ENCODE measurements around the gene CABLES2. TPM values are rescaled to one million over a fixed set of nuclear protein-coding genes. Genes with fewer than 3 reads are reported as not detected.

CABLES2 gene
- total RNA-seq, 1 donor: 1.8 TPM

- DNase-seq (ENCODE audit: insufficient read length, low spot score, missing footprints): no peak
- Histone ChIP-seq H3K4me1 (ENCODE audit: insufficient read depth, low read length) (peaks cover 33% of the 10 kb centered on the region), H3K9me3 (ENCODE audit: low read depth, low read length) (no peaks in the 10 kb centered on the region), H3K27me3 (ENCODE audit: insufficient read depth, low read length) (peaks cover 22% of the 10 kb centered on the region), H3K4me3 (ENCODE audit: insufficient read depth, low read length) (no peak overlapping the region), H3K4me2 (ENCODE audit: insufficient read depth, low read length) (no peak overlapping the region), H3K79me2 (ENCODE audit: insufficient read depth, low read length) (no peaks in the 10 kb centered on the region), H2AFZ (ENCODE audit: low read length) (no peak overlapping the region), H3K27ac (ENCODE audit: low read depth, low read length) (no peak overlapping the region), H4K20me1 (ENCODE audit: insufficient read depth, low read length) (no peaks in the 10 kb centered on the region), H3K36me3 (ENCODE audit: insufficient read depth, low read length) (no peaks in the 10 kb centered on the region)
- TF ChIP-seq CTCF (IDR thresholded peaks at IDR 0.05; ENCODE audit: extremely low read depth, low read depth, low read length): no peak
Observed at GRCh38 chr20:62372042-62372993, 34.8 kb downstream of the CABLES2 start.

GRCh38 chr20:62371588-62372041, 35.5 kb downstream of the CABLES2 start:
- H3K4me2 ChIP-seq (ENCODE audit: insufficient read depth, low read length): no peak overlapping the region
- no peak overlapping the region for H2AFZ ChIP-seq (ENCODE audit: low read length)
- no peaks in the 10 kb centered on the region for H4K20me1 ChIP-seq (ENCODE audit: insufficient read depth, low read length)
- TF ChIP-seq CTCF (IDR thresholded peaks at IDR 0.05; ENCODE audit: extremely low read depth, low read depth, low read length): no peak
- peaks cover 33% of the 10 kb centered on the region for H3K4me1 ChIP-seq (ENCODE audit: insufficient read depth, low read length)
- H3K36me3 ChIP-seq (ENCODE audit: insufficient read depth, low read length): no peaks in the 10 kb centered on the region
- no peaks in the 10 kb centered on the region for H3K9me3 ChIP-seq (ENCODE audit: low read depth, low read length)
- H3K4me3 ChIP-seq (ENCODE audit: insufficient read depth, low read length): no peak overlapping the region
- H3K27ac ChIP-seq (ENCODE audit: low read depth, low read length): no peak overlapping the region
- DNase-seq (ENCODE audit: insufficient read length, low spot score, missing footprints): no peak
- H3K79me2 ChIP-seq (ENCODE audit: insufficient read depth, low read length): no peaks in the 10 kb centered on the region
- H3K27me3 ChIP-seq (ENCODE audit: insufficient read depth, low read length): peaks cover 26% of the 10 kb centered on the region

- Histone ChIP-seq H3K79me2 (ENCODE audit: insufficient read depth, low read length) (no peaks in the 10 kb centered on the region), H3K4me3 (ENCODE audit: insufficient read depth, low read length) (no peak overlapping the region), H3K36me3 (ENCODE audit: insufficient read depth, low read length) (no peaks in the 10 kb centered on the region), H2AFZ (ENCODE audit: low read length) (no peak overlapping the region), H3K4me1 (ENCODE audit: insufficient read depth, low read length) (peaks cover 33% of the 10 kb centered on the region), H3K27ac (ENCODE audit: low read depth, low read length) (no peak overlapping the region), H3K27me3 (ENCODE audit: insufficient read depth, low read length) (peaks cover 32% of the 10 kb centered on the region), H3K4me2 (ENCODE audit: insufficient read depth, low read length) (peak overlapping the region; percentile 75), H3K9me3 (ENCODE audit: low read depth, low read length) (no peaks in the 10 kb centered on the region), H4K20me1 (ENCODE audit: insufficient read depth, low read length) (no peaks in the 10 kb centered on the region)
- no peak for DNase-seq (ENCODE audit: insufficient read length, low spot score, missing footprints)
- no peak for TF ChIP-seq CTCF (IDR thresholded peaks at IDR 0.05; ENCODE audit: extremely low read depth, low read depth, low read length)
Observed at GRCh38 chr20:62370807-62371587, 36.1 kb downstream of the CABLES2 start.

Measured in osteoblast (primary cell).